PC-9 (cell line): ENCODE data around the gene RFX8. TPM values are rescaled to one million over a fixed set of nuclear protein-coding genes. Genes with fewer than 3 reads are reported as not detected.
A peak's percentile ranks its signal among the peaks of the same experiment; 100 is the strongest.

Source experiments
- BruUV-seq: library from RNA; stranded (reverse); fragments of 400-500 nt; replicated peaks from 2 replicates; lab custom pipeline; 2021; lab: Mats Ljungman, UMichigan
- CTCF ChIA-PET: fragments of 300-600 bp; sonication (Branson Sonifier 250); formaldehyde crosslinking; loops from one replicate; lab custom pipeline; 2022; ENCODE audit warnings: antibody characterized with exemption; lab: Charles Lee
- POLR2A ChIA-PET: fragments of 300-600 bp; sonication (Branson Sonifier 250); formaldehyde crosslinking; loops from one replicate; lab custom pipeline; 2022; ENCODE audit warnings: antibody characterized with exemption; ENCODE audit not compliant: unreplicated experiment; lab: Charles Lee
- DNase-seq, 2 experiments: peaks; one replicate each; pipeline versions ENCODE4 v3.0.0 to v3.0.0-alpha.2; 2015 to 2022; ENCODE audit warnings: mixed read lengths in 1 of 2
- H2AFZ ChIP-seq: fragments of 200-600 bp; sonication (generic); 2 replicates; pipeline ENCODE4 v1.8.1; 2017; ENCODE audit warnings: antibody characterized with exemption
- H3F3A ChIP-seq: fragments of 200-600 bp; sonication (generic); 2 replicates; pipeline ENCODE4 v1.8.1; 2017; ENCODE audit warnings: antibody characterized with exemption, mild to moderate bottlenecking, low read depth; ENCODE audit not compliant: insufficient read depth
- H3K27ac ChIP-seq: fragments of 200-600 bp; sonication (generic); 2 replicates; pipeline ENCODE4 v1.6.1; 2016; ENCODE audit warnings: mixed run types
- H3K27me3 ChIP-seq: fragments of 200-600 bp; sonication (generic); 2 replicates; pipeline ENCODE4 v1.6.1; 2016; ENCODE audit warnings: low read depth, mixed run types; ENCODE audit not compliant: insufficient read depth
- H3K36me3 ChIP-seq: fragments of 200-600 bp; sonication (generic); 2 replicates; pipeline ENCODE4 v1.6.1; 2016; ENCODE audit warnings: low read depth, mixed run types
- H3K4me1 ChIP-seq: fragments of 200-600 bp; sonication (generic); replicated peaks from 2 replicates; pipeline ENCODE4 v1.6.1; 2016; ENCODE audit warnings: mixed run types; ENCODE audit not compliant: insufficient read depth
- H3K4me2 ChIP-seq: fragments of 200-600 bp; sonication (generic); 2 replicates; pipeline ENCODE4 v1.6.1; 2017; ENCODE audit warnings: mixed run types
- H3K4me3 ChIP-seq: fragments of 200-600 bp; sonication (generic); 2 replicates; pipeline ENCODE4 v1.6.1; 2016; ENCODE audit warnings: mixed run types
- H3K79me2 ChIP-seq: fragments of 200-600 bp; sonication (generic); 2 replicates; pipeline ENCODE4 v1.6.1; 2017; ENCODE audit warnings: low read depth, mixed run types
- H3K9me2 ChIP-seq: fragments of 200-600 bp; sonication (generic); 2 replicates; pipeline ENCODE4 v1.8.1; 2017; ENCODE audit warnings: mild to moderate bottlenecking; ENCODE audit not compliant: insufficient read depth
- H3K9me3 ChIP-seq: fragments of 200-600 bp; sonication (generic); 2 replicates; pipeline ENCODE4 v1.8.1; 2016; ENCODE audit warnings: low read depth; ENCODE audit not compliant: insufficient read depth
- H4K20me1 ChIP-seq: fragments of 200-600 bp; sonication (generic); 2 replicates; pipeline ENCODE4 v1.8.1; 2017; ENCODE audit not compliant: insufficient read depth
- CTCF ChIP-seq: fragments of 200-600 bp; sonication (generic); conservative IDR thresholded peaks from 2 replicates; pipeline ENCODE4 v1.6.1; 2017; ENCODE audit warnings: mixed run types, antibody characterized with exemption, mild to moderate bottlenecking, moderate library complexity
- EZH2 ChIP-seq: fragments of 200-600 bp; sonication (generic); IDR thresholded peaks from 2 replicates; pipeline ENCODE4 v1.8.0; 2017; ENCODE audit warnings: antibody characterized with exemption, low read depth
- intact Hi-C: fragments of 100-400 bp; cut with micrococcal nuclease; formaldehyde crosslinking; loops from one replicate; pipeline ENCODE4 v1.10.0; 2022; ENCODE audit not compliant: unreplicated experiment
- total RNA-seq: library from RNA; stranded (reverse); gene quantifications from 2 replicates; pipeline ENCODE4 v1.2.3, GENCODE V29; 2021

The RFX8 gene
- total RNA-seq, 1 experiment from 2014 or later, result not detected

GRCh38 chr2:101360232-101360631 is 114.7 kb downstream of the RFX8 start:
- Histone ChIP-seq H3K4me2 (peak overlapping the region; percentile 58), H3K9me3 (no peaks in the 10 kb centered on the region), H3K79me2 (peaks cover 7% of the 10 kb centered on the region), H2AFZ (no peak overlapping the region), H3F3A (peaks cover 49% of the 10 kb centered on the region), H3K4me1 (peaks cover 71% of the 10 kb centered on the region), H3K4me3 (no peak overlapping the region), H3K27ac (peak overlapping the region; percentile 88), H3K27me3 (no peaks in the 10 kb centered on the region), H4K20me1 (no peaks in the 10 kb centered on the region), H3K36me3 (no peaks in the 10 kb centered on the region), H3K9me2 (no peaks in the 10 kb centered on the region)
- ChIA-PET POLR2A (no interaction called here), CTCF (no interaction called here)
- intact Hi-C loops, result loop anchor here (1.0 to 2.0 kb wide), 3 partner anchors 32 to 51 kb away; partner anchors contain the start of gene RNF149
- no TSS peak for BruUV-seq
- DNase-seq, result peak; percentile 73 to 95
- TF ChIP-seq EZH2 (no peak), CTCF (no peak)

GRCh38 chr2:101359410-101359954 is 115.4 kb downstream of the RFX8 start:
- ChIA-PET CTCF (no interaction called here), POLR2A (no interaction called here)
- no peak overlapping the region for H3K4me3 ChIP-seq

GRCh38 chr2:101357376-101357775 is 117.5 kb downstream of the RFX8 start:
- ChIA-PET POLR2A (no interaction called here), CTCF (no interaction called here)
- Histone ChIP-seq H4K20me1 (no peaks in the 10 kb centered on the region), H3K9me3 (no peaks in the 10 kb centered on the region), H3K4me1 (peaks cover 75% of the 10 kb centered on the region), H3K27me3 (no peaks in the 10 kb centered on the region), H3K36me3 (no peaks in the 10 kb centered on the region), H3F3A (peaks cover 60% of the 10 kb centered on the region), H2AFZ (no peak overlapping the region), H3K79me2 (peaks cover 7% of the 10 kb centered on the region), H3K27ac (peak overlapping the region; percentile 40; the same call in 1 of the 2 replicates), H3K9me2 (no peaks in the 10 kb centered on the region), H3K4me2 (0 out of 2 replicates have a peak overlapping the region, but pooled peaks have one; percentile 7), H3K4me3 (no peak overlapping the region)
- intact Hi-C loops, result no loop called here
- BruUV-seq, result no TSS peak
- no peak for DNase-seq
- TF ChIP-seq CTCF (no peak), EZH2 (no peak)

More at GRCh38 chr2:101359410-101359954, 115.4 kb downstream of the RFX8 start:
- Histone ChIP-seq H3K9me3 (no peaks in the 10 kb centered on the region), H3K27ac (peak overlapping the region; percentile 88), H3F3A (peaks cover 57% of the 10 kb centered on the region), H3K79me2 (peaks cover 7% of the 10 kb centered on the region), H3K4me1 (peaks cover 78% of the 10 kb centered on the region), H3K4me2 (peak overlapping the region; percentile 58), H3K27me3 (no peaks in the 10 kb centered on the region), H3K9me2 (no peaks in the 10 kb centered on the region), H2AFZ (no peak overlapping the region), H3K36me3 (no peaks in the 10 kb centered on the region), H4K20me1 (no peaks in the 10 kb centered on the region)
- TSS peak; percentile 44 for BruUV-seq
- intact Hi-C loops, result no loop called here
- no peak for TF ChIP-seq CTCF
- TF ChIP-seq EZH2, result no peak
- no peak for DNase-seq
